Measurements from ENCODE around the gene SMO.

Gene SMO

GRCh38 chr7:129149511-129149910 is 38.9 kb upstream of the SMO start:
- no peaks in the 10 kb centered on the region for H3K27me3 ChIP-seq (ENCODE audit: control insufficient read depth, low read length)

DNA sequence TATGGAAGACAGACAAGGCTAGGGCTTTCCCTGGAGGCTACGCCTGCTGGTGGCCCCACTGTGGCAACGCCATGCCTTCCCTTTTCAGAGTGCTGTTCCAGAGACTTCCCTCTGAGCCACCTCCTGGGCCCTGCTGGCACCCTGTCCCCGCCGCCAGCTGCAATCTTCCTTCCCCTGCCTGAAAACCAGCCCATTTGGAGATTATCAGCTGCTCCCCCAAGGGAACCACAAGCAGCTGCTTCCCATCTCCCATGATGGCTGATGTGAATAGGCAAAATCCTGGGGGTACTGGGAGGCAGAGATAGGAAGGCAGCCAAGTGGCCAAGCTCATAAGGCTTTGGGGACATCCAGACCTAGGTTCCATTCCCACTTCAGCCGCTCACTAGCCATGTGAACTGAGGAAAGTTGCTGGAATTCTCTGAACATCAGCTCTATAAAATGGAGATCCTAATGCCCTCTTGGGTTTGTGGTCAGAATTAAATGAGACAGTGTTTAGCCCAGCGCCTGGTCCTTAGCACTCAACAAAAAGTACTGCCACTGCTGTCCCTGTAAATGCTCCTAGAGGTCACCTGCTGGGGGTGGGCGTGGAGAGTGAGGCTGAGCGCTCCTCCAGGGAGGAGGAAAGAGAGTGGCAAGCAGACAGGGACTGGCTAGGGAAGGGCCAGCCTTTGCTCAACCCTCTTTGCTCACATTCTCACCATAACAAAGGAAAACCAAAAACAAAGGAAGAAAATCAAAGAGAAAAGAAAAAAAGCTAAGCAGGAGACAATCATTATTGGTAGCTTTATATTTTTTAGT is 38.0 kb upstream of the SMO start:
- no peaks in the 10 kb centered on the region for H3K27me3 ChIP-seq (ENCODE audit: control insufficient read depth, low read length)
- peaks cover 41% of the 10 kb centered on the region for H3K79me2 ChIP-seq (ENCODE audit: control insufficient read depth, low read length)
- H3K4me2 ChIP-seq (ENCODE audit: low read length): no peak overlapping the region
- no peaks in the 10 kb centered on the region for H3F3A ChIP-seq (ENCODE audit: control insufficient read depth, insufficient read depth)
- TF ChIP-seq EZH2phosphoT487 (IDR thresholded peaks at IDR 0.05; ENCODE audit: borderline replicate concordance, low read length): no peak
- TF ChIP-seq, protein P1, sequence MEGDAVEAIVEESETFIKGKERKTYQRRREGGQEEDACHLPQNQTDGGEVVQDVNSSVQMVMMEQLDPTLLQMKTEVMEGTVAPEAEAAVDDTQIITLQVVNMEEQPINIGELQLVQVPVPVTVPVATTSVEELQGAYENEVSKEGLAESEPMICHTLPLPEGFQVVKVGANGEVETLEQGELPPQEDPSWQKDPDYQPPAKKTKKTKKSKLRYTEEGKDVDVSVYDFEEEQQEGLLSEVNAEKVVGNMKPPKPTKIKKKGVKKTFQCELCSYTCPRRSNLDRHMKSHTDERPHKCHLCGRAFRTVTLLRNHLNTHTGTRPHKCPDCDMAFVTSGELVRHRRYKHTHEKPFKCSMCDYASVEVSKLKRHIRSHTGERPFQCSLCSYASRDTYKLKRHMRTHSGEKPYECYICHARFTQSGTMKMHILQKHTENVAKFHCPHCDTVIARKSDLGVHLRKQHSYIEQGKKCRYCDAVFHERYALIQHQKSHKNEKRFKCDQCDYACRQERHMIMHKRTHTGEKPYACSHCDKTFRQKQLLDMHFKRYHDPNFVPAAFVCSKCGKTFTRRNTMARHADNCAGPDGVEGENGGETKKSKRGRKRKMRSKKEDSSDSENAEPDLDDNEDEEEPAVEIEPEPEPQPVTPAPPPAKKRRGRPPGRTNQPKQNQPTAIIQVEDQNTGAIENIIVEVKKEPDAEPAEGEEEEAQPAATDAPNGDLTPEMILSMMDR (IDR thresholded peaks at IDR 0.05; ENCODE audit: low read depth, low read length, poor library complexity, severe bottlenecking): no peak
- no peak overlapping the region for H3K4me3 ChIP-seq (ENCODE audit: low read length)
- no peaks in the 10 kb centered on the region for H4K20me1 ChIP-seq (ENCODE audit: control insufficient read depth, insufficient read depth, low read depth, low read length)
- H3K9me2 ChIP-seq (replicated peaks; ENCODE audit: control insufficient read depth, low read length): no peaks in the 10 kb centered on the region
- H3K36me3 ChIP-seq (ENCODE audit: control insufficient read depth, low read length): peaks cover 23% of the 10 kb centered on the region
- no peak overlapping the region for H3K27ac ChIP-seq (ENCODE audit: low read depth, low read length)
- H3K9me3 ChIP-seq (ENCODE audit: control insufficient read depth, insufficient read depth, low read length): no peaks in the 10 kb centered on the region
- peaks cover 31% of the 10 kb centered on the region for H3K4me1 ChIP-seq (ENCODE audit: control insufficient read depth, low read length)

More at GRCh38 chr7:129149511-129149910, 38.9 kb upstream of the SMO start:
- Histone ChIP-seq H3K27ac (ENCODE audit: low read depth, low read length) (no peak overlapping the region), H3K79me2 (ENCODE audit: control insufficient read depth, low read length) (peaks cover 44% of the 10 kb centered on the region), H3K4me2 (ENCODE audit: low read length) (no peak overlapping the region), H4K20me1 (ENCODE audit: control insufficient read depth, insufficient read depth, low read depth, low read length) (no peaks in the 10 kb centered on the region), H3K4me1 (ENCODE audit: control insufficient read depth, low read length) (peaks cover 35% of the 10 kb centered on the region), H3K9me3 (ENCODE audit: control insufficient read depth, insufficient read depth, low read length) (no peaks in the 10 kb centered on the region), H3F3A (ENCODE audit: control insufficient read depth, insufficient read depth) (no peaks in the 10 kb centered on the region), H3K4me3 (ENCODE audit: low read length) (no peak overlapping the region), H3K36me3 (ENCODE audit: control insufficient read depth, low read length) (peaks cover 23% of the 10 kb centered on the region), H3K9me2 (replicated peaks; ENCODE audit: control insufficient read depth, low read length) (no peaks in the 10 kb centered on the region)
- TF ChIP-seq, protein P1 (IDR thresholded peaks at IDR 0.05; ENCODE audit: low read depth, low read length, poor library complexity, severe bottlenecking): no peak
- TF ChIP-seq EZH2phosphoT487 (IDR thresholded peaks at IDR 0.05; ENCODE audit: borderline replicate concordance, low read length): no peak

- peaks cover 20% of the 10 kb centered on the region for H3K79me2 ChIP-seq (ENCODE audit: control insufficient read depth, low read length)
- no peaks in the 10 kb centered on the region for H4K20me1 ChIP-seq (ENCODE audit: control insufficient read depth, insufficient read depth, low read depth, low read length)
- TF ChIP-seq, protein P1 (IDR thresholded peaks at IDR 0.05; ENCODE audit: low read depth, low read length, poor library complexity, severe bottlenecking): no peak
- no peak overlapping the region for H3K27ac ChIP-seq (ENCODE audit: low read depth, low read length)
- peaks cover 31% of the 10 kb centered on the region for H3K4me1 ChIP-seq (ENCODE audit: control insufficient read depth, low read length)
- no peaks in the 10 kb centered on the region for H3K9me3 ChIP-seq (ENCODE audit: control insufficient read depth, insufficient read depth, low read length)
- no peak overlapping the region for H3K4me3 ChIP-seq (ENCODE audit: low read length)
- H3K27me3 ChIP-seq (ENCODE audit: control insufficient read depth, low read length): no peaks in the 10 kb centered on the region
- H3F3A ChIP-seq (ENCODE audit: control insufficient read depth, insufficient read depth): no peaks in the 10 kb centered on the region
- H3K9me2 ChIP-seq (replicated peaks; ENCODE audit: control insufficient read depth, low read length): no peaks in the 10 kb centered on the region
- peaks cover 15% of the 10 kb centered on the region for H3K36me3 ChIP-seq (ENCODE audit: control insufficient read depth, low read length)
- H3K4me2 ChIP-seq (ENCODE audit: low read length): no peak overlapping the region
Observed at GRCh38 chr7:129157651-129158050, 30.8 kb upstream of the SMO start.
